CD14-positive monocyte (primary cell): ENCODE data around the gene FAU. TPM values are rescaled to one million over a fixed set of nuclear protein-coding genes. Genes with fewer than 3 reads are reported as not detected.

Source experiments
- DNase-seq, 3 donors: peaks; one replicate each; pipeline ENCODE4 v3.0.0-alpha.2; 2011 to 2022
- H2AFZ ChIP-seq: 2 replicates; pipeline ENCODE4 v1.6.0; 2012; ENCODE audit warnings: mild to moderate bottlenecking, low read depth, low read length, inconsistent platforms; ENCODE audit not compliant: insufficient read depth, poor library complexity, severe bottlenecking
- H3K27ac ChIP-seq, 2 donors: 1 replicate in 1 of 2; 2 replicates in 1 of 2; pipeline ENCODE4 v1.5.1; 2012 to 2013; ENCODE audit warnings: low read length in 2 of 2, control low read depth in 1 of 2, inconsistent platforms in 1 of 2, low read depth in 1 of 2, mild to moderate bottlenecking in 1 of 2
- H3K27me3 ChIP-seq, 2 donors: one replicate each; pipeline versions ENCODE4 v1.6.0 to v1.6.1; 2011 to 2013; ENCODE audit warnings: low read length in 2 of 2; ENCODE audit not compliant: control insufficient read depth in 2 of 2, insufficient read depth in 2 of 2
- H3K36me3 ChIP-seq, 2 donors: replicated peaks in 1 of 2; 1 replicate in 1 of 2; 2 replicates in 1 of 2; pipeline versions ENCODE4 v1.5.1 to v1.6.1; 2012 to 2013; ENCODE audit warnings: low read length in 2 of 2, control low read depth in 1 of 2, inconsistent platforms in 1 of 2, mild to moderate bottlenecking in 1 of 2; ENCODE audit not compliant: insufficient read depth in 2 of 2, control insufficient read depth in 1 of 2
- H3K4me1 ChIP-seq, 2 donors: 1 replicate in 1 of 2; 2 replicates in 1 of 2; pipeline versions ENCODE4 v1.5.1 to v1.6.1; 2012 to 2013; ENCODE audit warnings: low read length in 2 of 2, control low read depth in 1 of 2, inconsistent platforms in 1 of 2, mild to moderate bottlenecking in 1 of 2, moderate library complexity in 1 of 2; ENCODE audit not compliant: insufficient read depth in 2 of 2, control insufficient read depth in 1 of 2
- H3K4me2 ChIP-seq: replicated peaks from 2 replicates; pipeline ENCODE3; 2012; ENCODE audit warnings: low read length, moderate library complexity, mild to moderate bottlenecking; ENCODE audit not compliant: poor library complexity, severe bottlenecking; ENCODE audit errors: extremely low read depth
- H3K4me3 ChIP-seq, 3 experiments: fragments of 200-600 bp in 1 of 3; sonication (generic) in 1 of 3; replicated peaks in 1 of 3; 1 replicate in 2 of 3; 2 replicates in 1 of 3; pipeline ENCODE4 v1.5.1; 2011 to 2013; ENCODE audit warnings: low read length in 3 of 3, mild to moderate bottlenecking in 3 of 3, control low read depth in 2 of 3, low read depth in 2 of 3, inconsistent platforms in 1 of 3, moderate library complexity in 1 of 3
- H3K79me2 ChIP-seq: 2 replicates; pipeline ENCODE4 v1.6.0; 2012; ENCODE audit warnings: mild to moderate bottlenecking, control low read depth, inconsistent platforms, low read length, moderate library complexity; ENCODE audit not compliant: insufficient read depth
- H3K9ac ChIP-seq: 2 replicates; pipeline ENCODE4 v1.6.0; 2017; ENCODE audit warnings: low read length, mild to moderate bottlenecking; ENCODE audit not compliant: insufficient read depth, poor library complexity, severe bottlenecking
- H3K9me3 ChIP-seq, 2 donors: replicated peaks in 1 of 2; 1 replicate in 1 of 2; 2 replicates in 1 of 2; pipeline versions ENCODE4 v1.5.1 to v1.6.1; 2012 to 2013; ENCODE audit warnings: low read length in 2 of 2, control low read depth in 1 of 2; ENCODE audit not compliant: control insufficient read depth in 1 of 2, insufficient read depth in 1 of 2
- H4K20me1 ChIP-seq: 2 replicates; pipeline ENCODE4 v1.6.0; 2012; ENCODE audit warnings: mild to moderate bottlenecking, low read length, control low read depth, moderate library complexity; ENCODE audit not compliant: insufficient read depth
- H3K27ac Mint-ChIP-seq, 7 donors: one replicate each; pipeline ENCODE4 v1.8.0; 2020; ENCODE audit warnings: mild to moderate bottlenecking in 7 of 7, mixed read lengths in 7 of 7, moderate library complexity in 6 of 7, inconsistent platforms in 2 of 7
- H3K27me3 Mint-ChIP-seq, 3 donors: one replicate each; pipeline ENCODE4 v1.8.0; 2021 to 2022; ENCODE audit warnings: low read depth in 3 of 3, mild to moderate bottlenecking in 3 of 3, mixed read lengths in 3 of 3, moderate library complexity in 3 of 3, inconsistent platforms in 1 of 3
- H3K36me3 Mint-ChIP-seq, 2 donors: one replicate each; pipeline ENCODE4 v1.8.0; 2020; ENCODE audit warnings: mixed read lengths in 2 of 2, inconsistent platforms in 1 of 2, mild to moderate bottlenecking in 1 of 2
- H3K4me1 Mint-ChIP-seq: one replicate; pipeline ENCODE4 v1.8.0; 2020; ENCODE audit warnings: mild to moderate bottlenecking, mixed read lengths
- H3K4me3 Mint-ChIP-seq, 2 donors: one replicate each; pipeline ENCODE4 v1.8.0; 2020; ENCODE audit warnings: mild to moderate bottlenecking in 2 of 2, mixed read lengths in 2 of 2, moderate library complexity in 1 of 2
- H3K9me3 Mint-ChIP-seq, 7 donors: one replicate each; pipeline ENCODE4 v1.8.0; 2020 to 2022; ENCODE audit warnings: mixed read lengths in 7 of 7, mild to moderate bottlenecking in 6 of 7, moderate library complexity in 6 of 7, inconsistent platforms in 2 of 7
- WGBS: methylation state at CpG from one replicate; pipeline ENCODE4 v1.1.5; 2013; ENCODE audit warnings: missing lambda C conversion rate; ENCODE audit not compliant: insufficient coverage; 5-methylcytosine and 5-hydroxymethylcytosine counted together
- intact Hi-C, 2 donors: fragments of 100-400 bp; cut with micrococcal nuclease; formaldehyde crosslinking; loops; one replicate each; pipeline versions ENCODE4 v1.15.0 to v1.15.1; 2023
- polyA plus RNA-seq, 3 donors: library from polyadenylated mRNA; depleted of rRNA in 1 of 3; unstranded in 2 of 3; stranded (reverse) in 1 of 3; fragments of 300-500 nt in 2 of 3; fragments of >200 nt in 1 of 3; fragmentation: Illumina TruSeq in 2 of 3; gene quantifications; 1 replicate in 2 of 3; 2 replicates in 1 of 3; pipeline ENCODE4 v1.2.3, GENCODE V29; 2012 to 2021
- TF ChIP-seq, protein P1 (sequence below): fragments of 200-600 bp; IDR thresholded peaks from one replicate; pipeline ENCODE4 v1.8.0; 2022; ENCODE audit warnings: antibody characterized with exemption, mild to moderate bottlenecking

FAU gene
- polyA plus RNA-seq, 3 donors, result 668 to 818 (median 799) TPM

GRCh38 chr11:65084598-65085375, 37.1 kb downstream of the FAU start:
- Mint-ChIP-seq H3K4me1 (peaks cover 44% of the 10 kb centered on the region), H3K36me3 (peaks cover 41 to 53% of the 10 kb centered on the region in 2 donors), H3K27me3 (no peaks in the 10 kb centered on the region), H3K27ac (peak overlapping the region; percentile 93 to 98 (median 95)), H3K4me3 (peak overlapping the region; percentile 88 to 95), H3K9me3 (peaks cover 0 to 2% (median 0%) of the 10 kb centered on the region in 7 donors)
- Histone ChIP-seq H3K9me3 (no peaks in the 10 kb centered on the region), H3K9ac (peak overlapping the region; percentile 91), H2AFZ (peak overlapping the region; percentile 98), H3K4me2 (peak overlapping the region; percentile 95), H3K4me3 (peak overlapping the region; percentile 62 to 95 (median 84)), H3K4me1 (peaks cover 33 to 43% of the 10 kb centered on the region in 2 donors), H3K36me3 (peaks cover 33 to 48% of the 10 kb centered on the region in 2 donors), H3K27ac (peak overlapping the region; percentile 73 to 92), H3K27me3 (no peaks in the 10 kb centered on the region), H3K79me2 (peaks cover 53% of the 10 kb centered on the region), H4K20me1 (no peaks in the 10 kb centered on the region)
- TF ChIP-seq, protein P1, sequence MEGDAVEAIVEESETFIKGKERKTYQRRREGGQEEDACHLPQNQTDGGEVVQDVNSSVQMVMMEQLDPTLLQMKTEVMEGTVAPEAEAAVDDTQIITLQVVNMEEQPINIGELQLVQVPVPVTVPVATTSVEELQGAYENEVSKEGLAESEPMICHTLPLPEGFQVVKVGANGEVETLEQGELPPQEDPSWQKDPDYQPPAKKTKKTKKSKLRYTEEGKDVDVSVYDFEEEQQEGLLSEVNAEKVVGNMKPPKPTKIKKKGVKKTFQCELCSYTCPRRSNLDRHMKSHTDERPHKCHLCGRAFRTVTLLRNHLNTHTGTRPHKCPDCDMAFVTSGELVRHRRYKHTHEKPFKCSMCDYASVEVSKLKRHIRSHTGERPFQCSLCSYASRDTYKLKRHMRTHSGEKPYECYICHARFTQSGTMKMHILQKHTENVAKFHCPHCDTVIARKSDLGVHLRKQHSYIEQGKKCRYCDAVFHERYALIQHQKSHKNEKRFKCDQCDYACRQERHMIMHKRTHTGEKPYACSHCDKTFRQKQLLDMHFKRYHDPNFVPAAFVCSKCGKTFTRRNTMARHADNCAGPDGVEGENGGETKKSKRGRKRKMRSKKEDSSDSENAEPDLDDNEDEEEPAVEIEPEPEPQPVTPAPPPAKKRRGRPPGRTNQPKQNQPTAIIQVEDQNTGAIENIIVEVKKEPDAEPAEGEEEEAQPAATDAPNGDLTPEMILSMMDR, result no peak
- no peak for DNase-seq
- intact Hi-C loops, result loop anchor here (1.0 to 5.0 kb wide), 5 partner anchors 12 to 72 kb away; partner anchors contain the start of genes FAU (in 2 of the 2), MRPL49 (in 2 of the 2), ARL2 (in 1 of the 2) and SNX15 (in 1 of the 2)
- WGBS, result 64% methylated on average over 14 of the region's 23 CpGs

GRCh38 chr11:65083834-65084597, 37.9 kb downstream of the FAU start, which contains the start of the genes CDCA5 and ZFPL1:
Gene CDCA5 (minus strand): TSS chr11:65084040. CDS start chr11:65083978, 62 bp downstream.
Gene ZFPL1 (plus strand): TSS chr11:65084222. CDS start chr11:65084699, 477 bp downstream.
- peak within 1 kb of the TSS; percentile 95 for H3K4me2 ChIP-seq
- peaks cover 61% of the 10 kb centered on the region for H3K79me2 ChIP-seq
- peaks cover 34 to 51% of the 10 kb centered on the region in 2 donors for H3K36me3 Mint-ChIP-seq
- peak within 1 kb of the TSS; percentile 62 to 95 (median 84) for H3K4me3 ChIP-seq
- H3K27ac Mint-ChIP-seq, result peak within 1 kb of the TSS; percentile 93 to 98 (median 95)
- under 1% methylated on average over 65 of the region's 79 CpGs for WGBS
- H3K4me1 Mint-ChIP-seq, result peaks cover 44% of the 10 kb centered on the region
- DNase-seq, result peak; percentile 95 to 97 (median 96)
- H3K4me3 Mint-ChIP-seq, result peak within 1 kb of the TSS; percentile 88 to 95
- intact Hi-C loops, result loop anchor here (1.0 to 5.0 kb wide), 4 partner anchors 12 to 72 kb away; partner anchors contain the start of genes FAU (in 2 of the 2), MRPL49 (in 2 of the 2), ARL2 (in 1 of the 2) and SNX15 (in 1 of the 2)
- no peaks in the 10 kb centered on the region for H3K27me3 ChIP-seq
- peaks cover 33 to 43% of the 10 kb centered on the region in 2 donors for H3K4me1 ChIP-seq
- no peaks in the 10 kb centered on the region for H3K27me3 Mint-ChIP-seq
- H3K9me3 ChIP-seq, result no peaks in the 10 kb centered on the region
- peak within 1 kb of the TSS; percentile 98 for H2AFZ ChIP-seq
- H3K36me3 ChIP-seq, result peaks cover 31 to 40% of the 10 kb centered on the region in 2 donors
- H3K9ac ChIP-seq, result peak within 1 kb of the TSS; percentile 91
- peak within 1 kb of the TSS; percentile 73 to 92 for H3K27ac ChIP-seq
- peaks cover 0 to 2% (median 0%) of the 10 kb centered on the region in 7 donors for H3K9me3 Mint-ChIP-seq
- H4K20me1 ChIP-seq, result no peaks in the 10 kb centered on the region
- TF ChIP-seq, protein P1, result no peak
